Hematopoietic multipotent progenitor cell treated with erythropoietin and hydrocortisone succinate and interleukin-3 and kit ligand, for 17 days (in vitro differentiated cells): ENCODE data around the gene CDH13.

Experiments used
- DNase-seq: peaks from one replicate; pipeline ENCODE4 v3.0.0-alpha.2; 2015; ENCODE audit warnings: low spot score

CDH13 gene

GRCh38 chr16:83307594-83307992 lies 680.8 kb downstream of the CDH13 start:
- DNase-seq, result no peak

- DNase-seq, result no peak
Observed at GRCh38 chr16:83308414-83308813, 681.6 kb downstream of the CDH13 start.

GRCh38 chr16:83310816-83311215 lies 684.0 kb downstream of the CDH13 start:
- no peak for DNase-seq

- no peak for DNase-seq
Observed at GRCh38 chr16:83312015-83312717, 685.4 kb downstream of the CDH13 start.

GRCh38 chr16:83312718-83313245 lies 686.0 kb downstream of the CDH13 start:
- DNase-seq, result no peak

- DNase-seq, result no peak
Observed at GRCh38 chr16:83315271-83315670, 688.5 kb downstream of the CDH13 start.

- no peak for DNase-seq
Observed at GRCh38 chr16:83316458-83316857, 689.7 kb downstream of the CDH13 start.

- no peak for DNase-seq
Observed at GRCh38 chr16:83318390-83318789, 691.6 kb downstream of the CDH13 start.

- no peak for DNase-seq
Observed at GRCh38 chr16:83328936-83329335, 702.2 kb downstream of the CDH13 start.

- no peak for DNase-seq
Observed at GRCh38 chr16:83329441-83329840, 702.7 kb downstream of the CDH13 start.

- no peak for DNase-seq
Observed at GRCh38 chr16:83330251-83330650, 703.5 kb downstream of the CDH13 start.

GRCh38 chr16:83335076-83335475 lies 708.3 kb downstream of the CDH13 start:
- DNase-seq, result no peak

GRCh38 chr16:83336603-83337002 lies 709.8 kb downstream of the CDH13 start:
- no peak for DNase-seq

- DNase-seq, result no peak
Observed at GRCh38 chr16:83338138-83338537, 711.4 kb downstream of the CDH13 start.

- DNase-seq, result no peak
Observed at GRCh38 chr16:83338941-83339340, 712.2 kb downstream of the CDH13 start.

GRCh38 chr16:83343935-83344366 lies 717.2 kb downstream of the CDH13 start:
- DNase-seq, result no peak

- DNase-seq, result no peak
Observed at GRCh38 chr16:83345846-83346640, 719.3 kb downstream of the CDH13 start.

GRCh38 chr16:83348991-83349390 lies 722.2 kb downstream of the CDH13 start:
- DNase-seq, result no peak

- DNase-seq, result no peak
Observed at GRCh38 chr16:83350481-83350880, 723.7 kb downstream of the CDH13 start.

GRCh38 chr16:83351846-83352245 lies 725.1 kb downstream of the CDH13 start:
- DNase-seq, result no peak

- no peak for DNase-seq
Observed at GRCh38 chr16:83353241-83353640, 726.5 kb downstream of the CDH13 start.

GRCh38 chr16:83354015-83354414 lies 727.2 kb downstream of the CDH13 start:
- DNase-seq, result no peak

GRCh38 chr16:83355570-83356218 lies 728.9 kb downstream of the CDH13 start:
- no peak for DNase-seq
